Stimulated activated CD4-positive, alpha-beta T cell treated with anti-CD3 and anti-CD28 coated beads, Interleukin-12 subunit alpha, Interleukin-12 subunit beta, amount 100 ng/mL, for 24 hours (primary cell): ENCODE measurements around the gene FBXW5.

Experiments
- DNase-seq, 2 experiments: peaks; one replicate each; pipeline ENCODE4 v3.0.0-alpha.2; 2020; ENCODE audit warnings: low read depth in 2 of 2

Gene FBXW5

GRCh38 chr9:136910197-136910900 lies 34.2 kb downstream of the FBXW5 start:
- DNase-seq, result no peak

GRCh38 chr9:136907011-136907914 lies 37.3 kb downstream of the FBXW5 start:
- no peak for DNase-seq

- DNase-seq, result no peak
These were observed 38.3 kb downstream of the FBXW5 start for GRCh38 chr9:136906266-136906665.

- no peak for DNase-seq
These were observed 41.4 kb downstream of the FBXW5 start for GRCh38 chr9:136903041-136903554.

GRCh38 chr9:136902259-136902821 lies 42.2 kb downstream of the FBXW5 start:
- DNase-seq, result peak; percentile 79 to 88

GRCh38 chr9:136901516-136902258 lies 42.9 kb downstream of the FBXW5 start:
- DNase-seq, result peak; percentile 57 to 78

GRCh38 chr9:136900988-136901515 lies 43.5 kb downstream of the FBXW5 start:
- no peak for DNase-seq

- DNase-seq, result no peak
These were observed 44.0 kb downstream of the FBXW5 start for GRCh38 chr9:136900556-136900955.

- no peak for DNase-seq
These were observed 45.3 kb downstream of the FBXW5 start for GRCh38 chr9:136899196-136899595.

GRCh38 chr9:136898483-136899100 lies 45.9 kb downstream of the FBXW5 start:
- no peak for DNase-seq

GRCh38 chr9:136896027-136896426 lies 48.5 kb downstream of the FBXW5 start:
- DNase-seq, result no peak

- no peak for DNase-seq
These were observed 53.9 kb downstream of the FBXW5 start for GRCh38 chr9:136890661-136891060.
